ENCODE data around the gene ARHGAP28.
"Not testable (repeated sequence)": the region's sequence is repeated elsewhere in the genome, so short reads cannot be mapped to it uniquely, and the experiment has no call there.

Gene ARHGAP28

DNA sequence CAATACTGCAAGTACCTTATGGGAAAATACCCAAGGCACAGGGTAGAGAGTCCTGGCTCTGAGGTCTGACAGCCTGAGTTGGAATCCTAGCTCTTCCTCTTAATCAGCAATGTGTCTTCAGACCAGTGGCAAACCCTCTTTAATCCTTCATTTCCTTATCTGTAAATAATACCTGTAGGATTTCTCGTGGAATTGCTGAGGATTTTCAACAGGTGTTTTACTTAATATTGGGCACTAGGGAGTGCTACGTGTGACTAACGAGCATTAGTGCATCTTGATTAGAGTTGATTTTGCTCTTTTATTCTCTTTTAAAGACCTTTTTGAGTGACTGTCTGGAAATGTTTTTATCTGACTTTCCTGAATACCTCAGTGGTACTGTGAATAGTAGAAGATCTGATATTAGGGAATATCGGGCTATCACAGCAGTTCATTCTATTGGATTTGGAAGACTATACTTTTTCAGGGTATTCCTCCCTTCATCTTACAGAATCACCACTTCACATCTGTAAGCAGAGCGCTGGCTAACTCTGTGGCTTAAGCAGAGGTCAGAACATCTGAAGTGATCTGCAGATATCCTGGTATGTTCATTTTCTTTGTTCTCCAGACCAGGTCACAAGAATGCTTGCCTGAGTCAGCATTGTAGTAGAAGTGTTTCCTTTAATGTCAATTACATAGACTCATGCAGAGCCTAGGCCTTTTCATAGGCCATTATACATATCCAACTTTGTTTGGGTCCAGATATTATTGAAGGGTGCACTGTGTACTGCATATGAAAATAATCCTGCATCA lies 49.1 kb downstream of the ARHGAP28 start:
- no peak for DNase-seq

DNA sequence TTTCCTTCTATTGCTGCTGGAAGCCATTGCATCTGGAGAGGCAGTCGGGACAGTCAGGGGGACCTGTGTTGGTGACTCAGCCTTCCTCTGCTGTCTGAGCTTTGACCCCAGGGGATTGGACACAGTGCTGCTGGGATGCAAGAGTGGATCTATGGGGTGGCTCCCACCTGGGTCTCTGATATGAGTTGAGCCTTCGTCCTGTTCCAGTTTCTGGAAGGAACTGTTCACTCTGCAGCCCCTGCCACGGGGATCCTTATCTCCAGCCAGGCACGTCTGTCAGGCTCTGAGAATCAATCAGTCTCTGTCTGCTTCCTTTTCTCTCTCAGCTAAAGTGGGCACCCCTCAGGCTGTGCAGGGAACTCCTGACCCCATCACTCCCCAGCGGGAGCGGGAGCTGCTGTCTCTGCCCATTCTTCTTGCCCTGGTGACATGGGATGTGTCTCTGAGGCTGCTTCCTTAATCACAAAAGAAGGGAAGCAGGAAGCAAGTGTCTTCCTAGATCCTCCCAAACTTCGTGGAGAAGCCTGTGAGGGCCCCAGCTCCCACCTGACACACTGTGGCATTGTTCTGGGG lies 51.7 kb downstream of the ARHGAP28 start:
- DNase-seq, result no peak

DNA sequence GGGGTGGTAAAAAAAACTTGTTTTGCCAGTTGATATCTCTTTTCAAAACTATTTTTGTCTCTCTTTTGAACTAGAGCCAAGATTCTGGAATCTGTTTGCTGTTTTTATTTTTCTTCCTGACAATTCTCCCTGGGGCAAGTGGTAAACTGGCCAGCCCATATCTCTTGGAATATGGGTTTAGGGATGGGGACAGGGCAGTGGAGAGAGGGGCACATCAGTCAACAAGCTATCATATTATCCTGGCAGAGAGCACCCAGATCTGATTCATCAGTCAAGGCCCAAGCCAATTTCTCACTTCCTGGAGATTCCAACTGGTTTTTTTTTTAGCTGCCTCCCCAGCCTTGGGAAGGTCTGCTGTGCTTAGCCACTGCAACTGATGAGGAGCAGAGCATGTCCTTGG lies 52.3 kb downstream of the ARHGAP28 start:
- peak; percentile 77 for DNase-seq

DNA sequence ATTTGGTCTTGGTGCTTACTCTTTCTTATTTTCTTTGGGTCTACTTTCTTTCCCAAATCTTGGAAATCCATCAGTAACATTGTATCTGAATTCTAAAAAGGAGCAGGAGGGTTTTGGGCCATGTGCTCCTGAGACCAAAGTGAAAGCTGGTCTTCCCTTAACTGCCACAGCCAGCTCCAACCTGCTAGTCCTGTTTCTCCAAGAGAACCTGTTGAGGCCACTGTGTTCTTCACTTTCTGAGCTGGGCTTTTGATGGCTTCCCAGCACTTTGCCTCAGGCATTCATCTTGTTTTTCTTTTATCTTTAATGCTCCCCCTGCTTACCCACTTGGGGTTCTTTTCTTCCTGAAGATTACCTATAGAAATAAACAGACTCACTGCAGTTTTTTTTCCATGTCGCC lies 53.3 kb downstream of the ARHGAP28 start:
- DNase-seq, result no peak

DNA sequence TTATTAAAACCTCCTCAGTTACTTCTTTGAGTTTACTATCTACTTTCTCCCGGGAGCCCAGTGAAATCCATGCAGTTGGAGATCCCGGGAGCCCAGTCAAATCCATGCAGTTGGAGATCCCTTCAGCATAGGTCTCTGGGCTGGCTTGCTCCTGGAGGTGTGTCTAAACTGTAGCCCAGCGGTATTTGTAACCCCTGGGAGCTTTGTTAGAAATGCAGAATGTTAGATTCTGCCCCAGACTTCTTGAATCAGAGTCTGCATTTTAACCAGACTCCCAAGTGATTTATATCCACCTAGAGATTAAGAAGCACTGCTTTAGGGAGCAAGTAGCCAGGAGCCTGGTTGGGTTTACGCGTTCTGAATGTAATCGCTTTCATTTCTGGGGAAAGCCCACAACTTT lies 54.5 kb downstream of the ARHGAP28 start:
- peak; percentile 13 for DNase-seq

DNA sequence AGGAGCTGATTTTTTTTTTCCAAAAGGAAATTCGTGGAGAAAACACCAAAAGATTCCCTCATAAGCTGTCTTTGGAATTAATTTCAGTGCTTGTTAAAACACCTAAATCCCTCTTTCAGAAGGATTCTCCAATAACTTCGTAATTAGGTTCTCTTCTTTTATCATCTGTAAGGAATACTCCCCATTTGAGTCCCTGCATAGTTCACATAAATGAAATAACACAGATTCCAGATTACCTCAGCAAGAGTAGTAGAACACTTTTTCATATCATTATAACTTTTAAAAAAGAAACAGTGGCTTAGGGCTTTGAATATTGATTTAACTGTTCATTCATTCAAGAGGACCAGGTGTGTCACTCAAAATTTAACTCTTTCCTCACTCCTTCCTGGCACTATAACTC lies 55.5 kb downstream of the ARHGAP28 start:
- DNase-seq, result peak; percentile 65

DNA sequence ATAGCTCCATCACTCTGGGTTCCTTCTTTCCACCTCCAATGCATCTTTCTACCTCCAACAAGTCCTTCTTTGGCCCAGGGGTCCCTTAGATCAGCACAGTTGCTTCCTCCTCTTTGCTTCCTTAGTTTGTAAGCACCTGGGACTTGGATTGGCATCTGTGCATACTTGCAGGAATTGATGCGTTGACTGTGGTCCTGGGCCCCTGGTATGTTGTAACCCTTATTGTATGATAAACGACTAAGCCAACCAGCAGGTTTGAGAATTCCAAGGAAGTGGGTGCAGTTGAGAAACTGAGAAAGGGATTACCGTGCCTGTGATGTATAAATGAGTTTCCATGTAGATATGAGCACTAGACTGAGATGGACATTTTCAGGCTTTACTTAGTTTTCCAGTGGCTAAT lies 55.9 kb downstream of the ARHGAP28 start:
- peak; percentile 66 for DNase-seq

DNA sequence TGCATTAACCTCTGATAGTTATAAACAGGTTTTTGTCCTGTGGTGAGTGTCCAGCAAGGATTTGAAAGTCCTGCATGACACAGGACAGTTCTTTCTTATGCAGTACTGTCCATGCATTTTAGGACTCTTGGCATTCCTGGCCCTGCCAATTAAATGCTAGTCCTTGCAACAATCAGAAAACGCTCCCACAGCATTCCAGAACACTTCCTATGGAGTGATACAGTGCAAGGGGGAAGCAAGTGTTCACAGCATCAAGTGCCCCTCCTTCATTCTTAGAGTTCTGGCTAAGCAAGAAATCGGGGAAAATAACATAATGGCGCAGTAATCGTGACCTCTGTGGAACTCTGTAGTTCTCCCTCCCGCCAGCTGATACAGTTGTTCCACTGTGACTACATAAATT lies 62.9 kb downstream of the ARHGAP28 start:
- DNase-seq, result peak; percentile 44

DNA sequence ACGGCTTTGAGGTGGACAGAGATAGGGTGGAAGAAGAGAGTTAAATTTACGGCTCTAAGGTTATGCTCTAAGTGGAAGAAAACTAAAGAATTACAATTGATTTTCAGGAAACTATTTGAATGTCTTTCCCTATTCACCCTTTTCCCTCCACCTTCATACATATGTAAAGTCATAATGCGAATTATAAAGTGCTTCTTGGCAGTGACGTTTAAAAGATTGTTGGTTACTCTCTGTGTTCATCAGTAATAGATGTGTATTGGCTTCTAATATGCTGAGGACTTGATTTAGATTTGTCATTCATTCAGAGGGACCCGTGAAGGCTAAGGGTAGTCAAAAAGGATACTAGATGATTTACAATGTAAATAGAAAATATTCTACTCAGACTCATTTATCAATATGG lies 63.9 kb downstream of the ARHGAP28 start:
- no peak for DNase-seq

DNA sequence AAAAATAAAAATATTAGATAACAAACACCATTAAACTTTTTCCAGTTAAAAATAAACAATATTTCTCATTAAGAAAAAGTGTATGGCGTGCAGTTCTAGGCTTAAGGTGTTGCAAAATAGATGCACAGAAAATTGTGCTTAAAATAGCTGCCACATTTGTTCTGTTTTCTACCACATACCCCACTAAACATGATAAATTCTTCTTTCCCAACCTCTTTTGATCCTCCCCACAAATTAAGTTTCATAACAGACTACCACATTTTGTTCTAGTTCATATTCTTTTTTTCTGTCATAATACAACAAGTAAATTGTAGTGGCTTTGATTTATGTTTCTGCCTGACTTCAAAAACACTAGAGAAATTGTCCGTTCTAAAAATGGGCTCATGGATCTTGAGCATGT lies 64.5 kb downstream of the ARHGAP28 start:
- DNase-seq, result no peak

DNA sequence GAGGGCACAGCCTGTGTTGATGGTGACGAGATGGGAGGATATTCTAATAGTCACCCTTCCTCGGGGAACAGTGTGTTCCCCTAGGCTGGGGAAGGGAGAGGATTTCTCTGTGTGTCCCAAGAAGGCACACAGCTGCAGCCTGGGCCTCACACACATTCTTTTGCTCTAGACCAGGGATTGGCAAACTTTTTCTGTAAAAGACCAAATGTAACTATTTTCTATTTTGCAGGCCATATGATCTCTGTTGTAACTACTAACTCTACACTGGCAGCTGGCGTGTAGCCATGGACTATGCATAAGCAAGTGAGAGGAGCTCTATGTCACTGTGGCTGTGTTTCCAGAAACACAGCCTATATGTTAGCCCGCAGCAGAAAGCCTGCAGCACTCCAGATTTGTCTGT lies 65.8 kb downstream of the ARHGAP28 start:
- no peak for DNase-seq

DNA sequence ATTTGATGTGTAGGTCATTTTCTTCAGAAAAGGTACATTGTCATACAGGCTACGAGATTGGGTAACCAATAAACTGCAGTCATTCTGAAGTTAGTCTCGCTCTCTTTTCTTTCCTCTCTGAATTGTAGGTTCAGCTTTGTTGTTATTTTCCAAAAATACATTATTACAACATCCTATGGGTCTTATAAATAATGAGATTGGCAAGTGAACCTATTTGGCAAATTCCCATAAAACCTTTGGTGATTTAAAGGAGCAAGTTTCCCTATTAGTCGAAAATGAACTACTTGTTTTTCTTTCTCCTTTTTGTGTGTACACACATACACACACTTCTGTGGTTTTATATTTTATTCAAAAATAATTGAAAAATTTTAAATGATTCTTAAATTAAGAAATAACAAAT lies 67.0 kb downstream of the ARHGAP28 start:
- DNase-seq, result no peak

DNA sequence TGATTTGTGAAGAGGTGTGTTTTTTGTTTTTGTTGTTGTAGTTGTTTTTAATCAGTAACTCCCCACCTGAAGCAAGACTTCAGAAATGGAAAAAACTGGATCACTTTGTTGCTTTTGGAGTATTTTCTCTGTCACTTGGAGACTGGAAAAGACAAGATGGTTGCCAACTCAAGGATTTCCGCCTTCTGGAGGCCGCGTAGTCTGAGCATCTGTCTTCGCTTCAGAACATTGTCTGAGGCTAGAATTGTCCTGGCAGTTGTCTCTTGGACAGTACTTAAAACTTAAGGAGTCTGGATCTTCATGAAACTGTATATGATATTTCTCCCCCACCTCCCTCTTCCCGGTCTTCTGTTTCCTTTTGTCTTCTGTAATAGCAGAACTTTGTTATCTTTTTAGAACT lies 67.7 kb downstream of the ARHGAP28 start:
- DNase-seq, result no peak

DNA sequence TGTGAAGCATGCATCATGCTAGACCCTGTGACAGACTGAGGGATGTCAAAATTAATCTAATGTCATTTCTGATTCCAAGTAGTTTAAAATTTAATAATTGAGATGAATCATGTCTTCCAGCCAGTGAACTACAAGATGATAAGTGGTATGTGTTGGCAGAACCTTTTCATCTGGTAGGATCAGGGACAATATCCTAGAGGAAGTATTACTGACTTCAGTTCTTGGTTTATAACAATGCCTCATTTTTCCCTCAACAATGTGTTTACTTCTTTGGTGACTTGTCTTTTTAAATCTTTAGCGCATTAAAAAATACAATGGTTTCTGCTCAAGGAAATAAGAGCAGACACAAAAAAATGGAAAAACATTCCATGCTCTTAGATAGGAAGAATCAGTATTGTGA lies 69.4 kb downstream of the ARHGAP28 start:
- DNase-seq, result no peak

DNA sequence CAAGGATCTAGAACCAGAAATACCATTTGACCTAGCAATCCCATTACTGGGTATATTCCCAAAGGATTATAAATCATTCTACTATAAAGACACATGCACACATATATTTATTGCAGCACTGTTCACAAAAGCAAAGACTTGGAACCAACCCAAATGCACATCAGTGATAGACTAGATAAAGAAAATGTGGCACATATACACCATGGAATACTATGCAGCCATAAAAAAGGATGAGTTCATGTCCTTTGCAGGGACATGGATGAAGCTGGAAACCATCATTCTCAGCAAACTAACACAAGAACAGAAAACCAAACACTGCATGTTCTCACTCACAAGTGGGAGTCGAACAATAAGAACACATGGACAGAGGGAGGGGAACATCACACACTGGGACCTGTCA lies 70.8 kb downstream of the ARHGAP28 start:
- not testable (repeated sequence) for DNase-seq

DNA sequence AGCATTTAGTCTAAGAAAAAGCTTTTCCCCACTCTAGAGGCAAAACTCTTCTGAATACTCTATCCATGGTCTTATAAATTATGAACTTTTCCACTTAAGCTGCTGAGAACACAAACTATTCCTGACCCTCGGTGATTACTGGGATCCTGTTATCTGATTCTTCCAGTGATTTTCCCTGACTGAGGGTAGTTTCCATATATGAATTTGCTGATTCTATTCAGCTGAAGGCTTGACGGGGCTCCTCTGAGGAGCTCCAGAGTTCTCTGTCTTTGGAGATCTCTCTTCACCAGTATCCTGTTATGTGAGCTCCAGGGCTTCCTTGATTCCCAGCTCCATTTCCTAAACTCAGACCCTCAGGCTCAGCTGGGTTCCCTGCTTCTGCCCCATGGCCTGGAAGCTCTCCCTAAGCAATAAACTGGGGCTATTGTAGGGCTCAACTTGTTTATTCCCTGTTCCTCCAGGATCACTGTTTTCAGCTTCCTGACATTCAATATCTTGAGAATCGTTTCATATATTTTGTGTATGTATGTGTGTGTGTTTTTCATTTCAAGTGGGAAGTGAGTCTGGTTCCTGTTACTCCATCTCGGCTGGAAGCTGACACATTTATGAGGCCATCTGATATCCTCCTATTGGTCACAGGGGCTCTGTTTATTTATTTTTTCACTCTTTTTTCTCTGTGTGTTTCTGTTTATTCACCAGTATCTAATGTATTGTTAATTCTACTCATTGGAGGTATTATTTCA lies 78.2 kb downstream of the ARHGAP28 start:
- no peak for DNase-seq

DNA sequence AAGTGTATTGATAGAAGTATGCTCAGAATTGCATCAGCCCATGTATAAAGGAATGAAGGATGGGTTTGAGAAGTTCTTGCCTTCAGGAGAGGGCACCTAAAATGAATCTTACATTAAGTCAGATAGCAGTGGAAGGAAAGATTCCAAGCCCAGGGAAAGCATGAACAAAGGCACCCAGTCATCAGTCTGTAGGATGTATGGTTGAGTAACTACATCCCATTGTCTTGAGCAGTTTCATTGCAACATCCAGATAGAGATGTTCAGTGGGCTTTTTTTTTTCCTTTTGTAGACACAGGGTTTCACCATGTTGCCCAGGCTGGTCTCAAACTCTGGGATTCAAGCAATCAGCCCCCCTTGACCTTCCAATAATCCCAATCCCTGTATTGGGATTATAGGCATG lies 80.7 kb downstream of the ARHGAP28 start:
- peak; percentile 30 for DNase-seq

DNA sequence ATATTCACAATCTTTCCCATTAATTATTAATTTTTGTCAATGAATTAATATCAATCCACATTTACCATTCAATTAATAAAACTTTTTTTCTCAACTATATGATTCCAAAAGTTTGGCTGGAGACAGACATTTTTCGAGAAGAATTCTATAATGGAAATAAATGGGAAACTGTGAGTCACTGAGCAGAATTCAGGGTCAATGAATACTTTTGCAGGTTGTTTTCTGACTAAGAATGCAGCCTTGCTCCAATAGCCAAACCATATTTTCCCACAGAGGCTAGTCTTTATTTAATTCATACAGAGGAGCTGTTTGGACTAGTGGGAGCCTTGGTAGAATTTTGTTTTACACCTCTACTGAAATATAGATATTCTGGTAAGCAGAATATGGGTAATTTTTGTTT lies 82.3 kb downstream of the ARHGAP28 start:
- DNase-seq, result no peak

DNA sequence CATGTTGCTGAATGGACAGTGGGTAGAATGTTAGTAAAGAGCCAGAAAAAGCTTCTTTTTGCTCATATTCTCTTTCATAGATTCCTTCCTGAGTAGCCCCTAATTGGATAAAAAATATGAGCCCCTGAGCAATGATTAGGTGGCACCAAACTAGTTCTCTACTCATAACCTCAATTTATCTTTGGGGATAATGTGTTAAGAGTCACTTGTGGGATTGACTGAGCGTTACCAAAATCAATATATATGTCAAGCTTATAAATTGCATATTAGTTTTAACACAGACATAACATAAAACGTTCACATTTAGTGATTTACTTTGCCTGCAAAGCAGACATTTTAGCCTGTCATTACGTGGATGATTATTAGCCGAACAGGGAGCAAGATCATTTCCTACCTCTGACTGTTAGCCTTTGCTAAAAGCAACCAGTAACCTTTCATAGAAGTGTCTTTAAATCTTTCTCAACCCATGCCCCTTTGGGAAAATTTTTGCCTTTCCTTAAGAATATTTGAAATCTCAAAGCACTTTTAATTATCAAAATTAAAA lies 85.4 kb downstream of the ARHGAP28 start:
- DNase-seq, result no peak

DNA sequence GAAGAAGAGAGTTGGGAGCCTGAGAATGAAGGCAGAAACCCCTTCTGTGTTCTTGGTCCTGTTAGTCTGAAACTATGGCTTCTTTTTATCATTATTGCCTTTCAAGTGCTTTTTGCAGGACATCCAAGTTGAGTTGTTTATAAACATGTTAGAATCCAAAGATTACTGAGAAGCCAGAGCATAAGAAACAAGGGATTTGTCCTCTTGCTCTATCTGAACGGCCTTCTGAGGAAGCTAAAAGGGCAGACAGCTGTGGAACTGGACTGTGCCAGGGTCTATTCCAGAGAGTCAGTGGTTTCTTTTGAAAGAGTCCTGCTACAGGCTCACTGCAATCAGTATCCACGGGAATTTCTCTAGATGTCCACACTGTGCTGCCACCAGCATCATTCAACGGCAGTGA lies 86.6 kb downstream of the ARHGAP28 start:
- DNase-seq, result no peak

DNA sequence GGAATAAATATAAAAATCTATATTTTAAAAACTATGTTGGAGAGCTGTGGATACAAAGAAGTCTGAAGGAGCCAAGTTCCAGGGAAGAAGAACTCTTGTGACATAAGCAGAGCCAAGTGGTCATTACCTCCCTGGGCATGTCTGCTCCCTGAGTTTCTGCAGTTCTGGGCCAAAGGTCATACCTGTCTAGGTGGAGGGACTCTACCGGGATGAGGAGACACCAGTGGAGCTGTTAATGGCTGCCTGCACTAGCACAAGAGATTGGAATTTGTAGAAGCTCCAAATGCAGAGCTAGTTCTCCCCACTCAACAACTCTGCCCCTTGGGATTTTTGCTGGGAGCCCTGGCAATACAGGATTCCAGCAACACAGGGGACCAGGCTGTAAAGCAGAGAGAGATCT lies 89.8 kb downstream of the ARHGAP28 start:
- no peak for DNase-seq

DNA sequence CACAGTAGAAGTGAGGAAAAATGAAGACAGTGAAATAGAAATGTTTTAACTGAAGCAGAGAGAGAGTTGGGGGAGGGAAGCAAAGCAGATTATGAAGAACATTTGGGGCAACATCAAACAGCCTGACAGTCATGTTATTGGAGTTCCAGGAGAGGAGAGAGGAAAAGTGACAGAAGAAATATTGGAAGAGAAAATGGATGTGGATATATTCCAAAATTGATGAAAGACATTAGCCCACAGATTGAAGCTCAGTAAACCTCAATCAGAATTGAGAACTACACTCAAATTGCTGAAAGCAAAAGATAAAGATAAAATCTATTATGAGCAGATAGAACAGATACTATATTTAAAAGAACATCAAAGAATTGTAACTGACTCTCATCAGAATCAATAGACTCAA lies 90.8 kb downstream of the ARHGAP28 start:
- no peak for DNase-seq

DNA sequence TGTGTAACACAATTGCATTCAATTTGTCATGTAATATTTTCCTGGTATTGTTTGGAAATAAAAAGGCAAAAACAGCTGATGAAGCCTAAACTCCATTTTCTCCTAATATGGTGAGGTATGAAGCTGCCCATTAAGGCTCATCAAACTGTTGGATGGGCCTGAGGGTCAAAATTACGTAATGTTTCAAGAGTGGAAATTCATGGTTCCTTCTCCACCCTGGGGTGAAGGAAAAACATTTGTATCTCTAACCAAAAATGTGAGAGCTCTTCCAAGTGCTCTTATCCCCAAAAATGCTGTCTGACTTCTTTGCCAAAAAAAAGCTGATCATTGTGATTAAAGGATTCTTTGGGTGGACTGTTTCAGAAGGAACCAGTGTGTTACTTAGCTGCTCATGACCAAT lies 91.8 kb downstream of the ARHGAP28 start:
- DNase-seq, result no peak

DNA sequence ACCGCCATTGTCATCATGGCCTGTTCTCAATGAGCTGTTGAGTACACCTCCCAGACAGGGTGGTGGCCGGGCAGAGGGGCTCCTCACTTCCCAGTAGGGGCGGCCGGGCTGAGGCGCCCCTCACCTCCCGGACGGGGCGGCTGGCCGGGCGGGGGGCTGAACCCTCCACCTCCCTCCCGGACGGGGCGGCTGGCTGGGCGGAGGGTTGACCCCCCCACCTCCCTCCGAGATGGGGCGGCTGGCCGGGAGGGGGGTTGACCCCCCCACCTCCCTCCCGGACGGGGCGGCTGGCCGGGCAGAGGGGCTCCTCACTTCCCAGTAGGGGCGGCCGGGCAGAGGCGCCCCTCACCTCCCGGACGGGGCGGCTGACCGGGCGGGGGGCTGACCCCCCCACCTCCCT lies 97.6 kb downstream of the ARHGAP28 start:
- not testable (repeated sequence) for DNase-seq

Measured in NCI-H226 (cell line).